T-helper 1 cell treated with Interleukin-12 subunit alpha and Interleukin-12 subunit beta and Interleukin-4 antibody, amounts not matched to agents 30 μg/mL and 1 μg/mL, for 36 hours (primary cell): Measurements from ENCODE around the gene ADAMTS17.
A peak's percentile ranks its signal among the peaks of the same experiment; 100 is the strongest.

Source experiments
- H3K27ac Mint-ChIP-seq: one replicate; pipeline ENCODE4 v1.8.0; 2021; ENCODE audit warnings: mild to moderate bottlenecking, mixed read lengths
- H3K27me3 Mint-ChIP-seq: one replicate; pipeline ENCODE4 v1.8.0; 2021; ENCODE audit warnings: low read depth, mixed read lengths
- H3K36me3 Mint-ChIP-seq: one replicate; pipeline ENCODE4 v1.8.0; 2021; ENCODE audit warnings: low read depth, mixed read lengths
- H3K4me1 Mint-ChIP-seq: one replicate; pipeline ENCODE4 v1.8.0; 2021; ENCODE audit warnings: low read depth, mixed read lengths
- H3K4me3 Mint-ChIP-seq: one replicate; pipeline ENCODE4 v1.8.0; 2021; ENCODE audit warnings: mild to moderate bottlenecking, moderate library complexity, mixed read lengths
- H3K9me3 Mint-ChIP-seq: one replicate; pipeline ENCODE4 v1.8.0; 2021; ENCODE audit warnings: mixed read lengths

The ADAMTS17 gene

GRCh38 chr15:100143378-100143777, 198.4 kb downstream of the ADAMTS17 start:
- H3K9me3 Mint-ChIP-seq: peaks cover 13% of the 10 kb centered on the region
- no peak overlapping the region for H3K27ac Mint-ChIP-seq
- H3K36me3 Mint-ChIP-seq: no peaks in the 10 kb centered on the region
- no peak overlapping the region for H3K4me3 Mint-ChIP-seq
- peaks cover 4% of the 10 kb centered on the region for H3K4me1 Mint-ChIP-seq
- no peaks in the 10 kb centered on the region for H3K27me3 Mint-ChIP-seq

- no peaks in the 10 kb centered on the region for H3K36me3 Mint-ChIP-seq
- no peak overlapping the region for H3K27ac Mint-ChIP-seq
- H3K4me3 Mint-ChIP-seq: no peak overlapping the region
Observed at GRCh38 chr15:100141311-100142001, 200.3 kb downstream of the ADAMTS17 start.

GRCh38 chr15:100140527-100141308, 201.1 kb downstream of the ADAMTS17 start:
- Mint-ChIP-seq H3K4me3 (no peak overlapping the region), H3K27ac (no peak overlapping the region), H3K9me3 (no peaks in the 10 kb centered on the region), H3K36me3 (no peaks in the 10 kb centered on the region), H3K4me1 (peaks cover 4% of the 10 kb centered on the region), H3K27me3 (no peaks in the 10 kb centered on the region)

More at GRCh38 chr15:100141311-100142001, 200.3 kb downstream of the ADAMTS17 start:
- no peaks in the 10 kb centered on the region for H3K27me3 Mint-ChIP-seq
- H3K4me1 Mint-ChIP-seq: peaks cover 4% of the 10 kb centered on the region
- no peaks in the 10 kb centered on the region for H3K9me3 Mint-ChIP-seq

GRCh38 chr15:100134586-100134985, 207.2 kb downstream of the ADAMTS17 start:
- H3K4me1 Mint-ChIP-seq: no peaks in the 10 kb centered on the region
- H3K27ac Mint-ChIP-seq: no peak overlapping the region
- H3K27me3 Mint-ChIP-seq: peaks cover 3% of the 10 kb centered on the region
- H3K9me3 Mint-ChIP-seq: no peaks in the 10 kb centered on the region
- H3K4me3 Mint-ChIP-seq: no peak overlapping the region
- H3K36me3 Mint-ChIP-seq: no peaks in the 10 kb centered on the region

- H3K36me3 Mint-ChIP-seq: no peaks in the 10 kb centered on the region
Observed at GRCh38 chr15:100134089-100134583, 207.6 kb downstream of the ADAMTS17 start.

GRCh38 chr15:100133001-100133400, 208.8 kb downstream of the ADAMTS17 start:
- no peaks in the 10 kb centered on the region for H3K9me3 Mint-ChIP-seq

More at GRCh38 chr15:100134089-100134583, 207.6 kb downstream of the ADAMTS17 start:
- Mint-ChIP-seq H3K4me1 (no peaks in the 10 kb centered on the region), H3K4me3 (no peak overlapping the region), H3K27me3 (peaks cover 3% of the 10 kb centered on the region), H3K9me3 (no peaks in the 10 kb centered on the region), H3K27ac (no peak overlapping the region)

GRCh38 chr15:100132309-100132708, 209.5 kb downstream of the ADAMTS17 start:
- Mint-ChIP-seq H3K27ac (no peak overlapping the region), H3K4me1 (no peaks in the 10 kb centered on the region), H3K9me3 (no peaks in the 10 kb centered on the region), H3K36me3 (no peaks in the 10 kb centered on the region), H3K4me3 (no peak overlapping the region), H3K27me3 (peaks cover 3% of the 10 kb centered on the region)

More at GRCh38 chr15:100133001-100133400, 208.8 kb downstream of the ADAMTS17 start:
- Mint-ChIP-seq H3K27me3 (peaks cover 3% of the 10 kb centered on the region), H3K36me3 (no peaks in the 10 kb centered on the region), H3K4me3 (no peak overlapping the region), H3K4me1 (no peaks in the 10 kb centered on the region), H3K27ac (no peak overlapping the region)

GRCh38 chr15:100131321-100132224, 210.2 kb downstream of the ADAMTS17 start:
- Mint-ChIP-seq H3K27ac (no peak overlapping the region), H3K36me3 (no peaks in the 10 kb centered on the region), H3K4me1 (no peaks in the 10 kb centered on the region), H3K27me3 (peaks cover 3% of the 10 kb centered on the region), H3K9me3 (no peaks in the 10 kb centered on the region), H3K4me3 (peak overlapping the region; percentile 31)

DNA sequence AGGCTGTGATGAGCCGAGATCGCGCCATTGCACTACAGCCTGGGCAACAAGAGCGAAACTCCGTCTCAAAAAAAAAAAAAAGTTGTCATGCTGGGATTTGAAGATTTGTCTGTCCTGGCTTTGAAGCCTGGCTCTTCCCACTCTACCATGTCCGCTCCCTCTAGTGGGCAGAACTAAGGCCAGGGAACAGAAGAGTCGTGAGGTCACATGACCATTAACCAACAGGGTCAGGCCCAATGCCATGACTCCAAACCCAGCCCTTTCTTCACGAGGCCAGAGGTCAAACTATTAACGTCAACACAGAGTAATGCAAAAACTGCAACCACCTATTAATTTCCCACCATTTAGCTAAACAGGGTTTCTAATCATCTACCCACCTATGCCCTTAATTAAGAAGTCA, 212.1 kb downstream of the ADAMTS17 start:
- Mint-ChIP-seq H3K4me3 (no peak overlapping the region), H3K9me3 (no peaks in the 10 kb centered on the region), H3K4me1 (no peaks in the 10 kb centered on the region), H3K27ac (no peak overlapping the region), H3K27me3 (peaks cover under 1% of the 10 kb centered on the region), H3K36me3 (no peaks in the 10 kb centered on the region)

- no peaks in the 10 kb centered on the region for H3K4me1 Mint-ChIP-seq
- no peaks in the 10 kb centered on the region for H3K36me3 Mint-ChIP-seq
- no peaks in the 10 kb centered on the region for H3K27me3 Mint-ChIP-seq
- no peak overlapping the region for H3K4me3 Mint-ChIP-seq
- H3K9me3 Mint-ChIP-seq: peaks cover 17% of the 10 kb centered on the region
- H3K27ac Mint-ChIP-seq: no peak overlapping the region
Observed at GRCh38 chr15:100125401-100126191, 216.2 kb downstream of the ADAMTS17 start.

DNA sequence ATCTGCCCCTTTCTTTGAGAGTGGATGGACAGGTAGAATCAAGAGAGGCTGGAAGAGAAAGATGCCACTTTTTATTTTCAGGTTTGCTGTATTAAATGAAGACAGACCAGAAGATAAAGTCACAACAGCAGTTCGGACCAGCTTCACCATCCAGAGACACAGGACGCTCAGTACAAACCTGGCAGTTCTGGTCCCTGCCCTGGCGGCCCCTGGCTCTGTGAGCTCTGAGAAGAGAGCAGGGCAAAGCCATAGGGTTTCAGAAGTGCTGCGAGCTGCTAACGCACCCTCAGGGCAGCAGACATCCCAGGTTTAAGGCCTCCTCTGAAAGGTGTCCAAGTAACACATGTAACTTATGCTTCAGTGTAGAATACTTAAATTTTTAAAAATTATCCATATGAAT, 216.8 kb downstream of the ADAMTS17 start:
- no peak overlapping the region for H3K4me3 Mint-ChIP-seq
- H3K27ac Mint-ChIP-seq: no peak overlapping the region
- no peaks in the 10 kb centered on the region for H3K27me3 Mint-ChIP-seq
- H3K9me3 Mint-ChIP-seq: peaks cover 20% of the 10 kb centered on the region
- no peaks in the 10 kb centered on the region for H3K4me1 Mint-ChIP-seq
- H3K36me3 Mint-ChIP-seq: peaks cover 1% of the 10 kb centered on the region

- peaks cover 20% of the 10 kb centered on the region for H3K9me3 Mint-ChIP-seq
- H3K4me3 Mint-ChIP-seq: no peak overlapping the region
- peaks cover 2% of the 10 kb centered on the region for H3K4me1 Mint-ChIP-seq
- no peaks in the 10 kb centered on the region for H3K27me3 Mint-ChIP-seq
- H3K36me3 Mint-ChIP-seq: peaks cover 1% of the 10 kb centered on the region
- H3K27ac Mint-ChIP-seq: no peak overlapping the region
Observed at GRCh38 chr15:100124361-100124760, 217.4 kb downstream of the ADAMTS17 start.

GRCh38 chr15:100123611-100124010, 218.2 kb downstream of the ADAMTS17 start:
- H3K4me1 Mint-ChIP-seq: peaks cover 2% of the 10 kb centered on the region

More at GRCh38 chr15:100123611-100124010, 218.2 kb downstream of the ADAMTS17 start:
- Mint-ChIP-seq H3K27ac (no peak overlapping the region), H3K27me3 (no peaks in the 10 kb centered on the region), H3K4me3 (no peak overlapping the region), H3K9me3 (peaks cover 20% of the 10 kb centered on the region), H3K36me3 (peaks cover 1% of the 10 kb centered on the region)
